B cell (primary cell): ENCODE results near the gene C5AR1. TPM values are rescaled to one million over a fixed set of nuclear protein-coding genes. Genes with fewer than 3 reads are reported as not detected.

Experiments used
- ATAC-seq: fragments of 200-7000 bp; cut with Tn5 transposase; one replicate; pipeline ENCODE4 v1.10.0; 2021; ENCODE audit warnings: low read depth, mild to moderate bottlenecking, moderate number of reproducible peaks, moderate library complexity
- CTCF ChIA-PET: fragments of 350-600 bp; sonication (Branson Sonifier 250); formaldehyde crosslinking; loops from one replicate; lab custom pipeline; 2021; ENCODE audit warnings: antibody characterized with exemption, inconsistent platforms; lab: Charles Lee
- POLR2A ChIA-PET: fragments of 350-600 bp; sonication (Branson Sonifier 250); formaldehyde crosslinking; loops from one replicate; lab custom pipeline; 2021; ENCODE audit warnings: antibody characterized with exemption; lab: Charles Lee
- DNase-seq: peaks from one replicate; pipeline ENCODE4 v3.0.0; 2013
- H2AFZ ChIP-seq: 2 replicates; pipeline ENCODE4 v1.6.1; 2012; ENCODE audit warnings: mild to moderate bottlenecking, low read depth, low read length; ENCODE audit not compliant: insufficient read depth, poor library complexity, severe bottlenecking
- H3K27ac ChIP-seq, 2 donors: 1 replicate in 1 of 2; 2 replicates in 1 of 2; pipeline ENCODE4 v1.5.1; 2012 to 2013; ENCODE audit warnings: low read length in 2 of 2, mild to moderate bottlenecking in 2 of 2, moderate library complexity in 1 of 2
- H3K27me3 ChIP-seq, 4 experiments: fragments of 200-600 bp in 1 of 4; sonication (generic) in 1 of 4; replicated peaks in 1 of 4; 1 replicate in 2 of 4; 2 replicates in 2 of 4; pipeline versions ENCODE4 v1.6.1 to v1.7.0; 2013 to 2016; ENCODE audit warnings: low read length in 3 of 4, mild to moderate bottlenecking in 2 of 4, mixed read lengths in 1 of 4, moderate library complexity in 1 of 4; ENCODE audit not compliant: insufficient read depth in 4 of 4, control insufficient read depth in 3 of 4; ENCODE audit errors: control extremely low read depth in 1 of 4
- H3K36me3 ChIP-seq, 2 experiments: replicated peaks in 1 of 2; 1 replicate in 1 of 2; 2 replicates in 1 of 2; pipeline versions ENCODE4 v1.6.1 to v1.7.1; 2013; ENCODE audit warnings: low read length in 1 of 2; ENCODE audit not compliant: insufficient read depth in 2 of 2, control insufficient read depth in 1 of 2; ENCODE audit errors: control extremely low read depth in 1 of 2, extremely low read depth in 1 of 2
- H3K4me1 ChIP-seq, 2 donors: fragments of 200-600 bp in 1 of 2; sonication (generic) in 1 of 2; 1 replicate in 1 of 2; 2 replicates in 1 of 2; pipeline versions ENCODE4 v1.5.1 to v1.6.1; 2013 to 2017; ENCODE audit warnings: low read length in 2 of 2; ENCODE audit not compliant: control insufficient read depth in 2 of 2, insufficient read depth in 2 of 2
- H3K4me2 ChIP-seq: replicated peaks from 2 replicates; pipeline ENCODE3; 2012; ENCODE audit warnings: mild to moderate bottlenecking, low read depth, low read length; ENCODE audit not compliant: poor library complexity, severe bottlenecking
- H3K4me3 ChIP-seq, 5 experiments: fragments of 200-600 bp in 1 of 5; sonication (generic) in 1 of 5; 1 replicate in 3 of 5; 2 replicates in 2 of 5; pipeline versions ENCODE4 v1.5.1 to v1.7.0; 2011 to 2016; ENCODE audit warnings: low read length in 4 of 5, mild to moderate bottlenecking in 4 of 5, low read depth in 2 of 5, control low read depth in 1 of 5, moderate library complexity in 1 of 5; ENCODE audit not compliant: insufficient read depth in 1 of 5; ENCODE audit errors: control extremely low read depth in 1 of 5, extremely low read depth in 1 of 5
- H3K79me2 ChIP-seq: fragments of 200-600 bp; sonication (generic); one replicate; pipeline ENCODE4 v1.6.0; 2016; ENCODE audit warnings: low read length; ENCODE audit not compliant: control insufficient read depth, insufficient read depth
- H3K9ac ChIP-seq: fragments of 200-600 bp; sonication (generic); 2 replicates; pipeline ENCODE4 v1.6.1; 2017; ENCODE audit warnings: mild to moderate bottlenecking, low read length, moderate library complexity
- H3K9me3 ChIP-seq, 3 donors: one replicate each; pipeline versions ENCODE4 v1.6.1 to v1.7.1; 2013; ENCODE audit warnings: low read length in 2 of 3; ENCODE audit not compliant: control insufficient read depth in 2 of 3, insufficient read depth in 1 of 3; ENCODE audit errors: control extremely low read depth in 1 of 3
- H4K20me1 ChIP-seq: 2 replicates; pipeline ENCODE4 v1.6.0; 2012; ENCODE audit warnings: mild to moderate bottlenecking, low read length; ENCODE audit not compliant: insufficient read depth, control insufficient read depth, poor library complexity, severe bottlenecking
- H3K27ac Mint-ChIP-seq: one replicate; pipeline ENCODE4 v1.8.0; 2021; ENCODE audit warnings: mixed read lengths
- H3K27me3 Mint-ChIP-seq: one replicate; pipeline ENCODE4 v1.8.0; 2021; ENCODE audit warnings: mixed read lengths
- H3K4me1 Mint-ChIP-seq: one replicate; pipeline ENCODE4 v1.8.0; 2021; ENCODE audit warnings: mixed read lengths
- H3K4me3 Mint-ChIP-seq: one replicate; pipeline ENCODE4 v1.8.0; 2021; ENCODE audit warnings: mixed read lengths
- H3K9me3 Mint-ChIP-seq: one replicate; pipeline ENCODE4 v1.8.0; 2022; ENCODE audit warnings: mixed read lengths; ENCODE audit not compliant: insufficient read depth
- CTCF ChIP-seq: fragments of 200-600 bp; IDR thresholded peaks from one replicate; pipeline ENCODE4 v1.8.0; 2022; ENCODE audit warnings: antibody characterized with exemption, mild to moderate bottlenecking
- EZH2 ChIP-seq: IDR thresholded peaks from 2 replicates; pipeline ENCODE4 v1.6.1; 2012; ENCODE audit warnings: borderline replicate concordance, low read depth, mild to moderate bottlenecking, moderate library complexity, low read length; ENCODE audit not compliant: insufficient read depth, poor library complexity, severe bottlenecking
- WGBS: methylation state at CpG from one replicate; pipeline ENCODE4 v1.1.5; 2013; ENCODE audit warnings: missing lambda C conversion rate; ENCODE audit not compliant: insufficient coverage; 5-methylcytosine and 5-hydroxymethylcytosine counted together
- intact Hi-C: fragments of 100-400 bp; cut with micrococcal nuclease; formaldehyde crosslinking; loops from one replicate; pipeline ENCODE4 v1.10.0; 2022
- polyA plus RNA-seq: library from polyadenylated mRNA; depleted of rRNA; stranded (reverse); fragments of >200 nt; gene quantifications from 2 replicates; pipeline ENCODE4 v1.2.3, GENCODE V29; 2012
- total RNA-seq, 2 donors: library from RNA; stranded (reverse); fragments of 120-200 nt in 1 of 2; gene quantifications; 1 replicate in 1 of 2; 2 replicates in 1 of 2; pipeline versions ENCODE4 v1.2.3 to v1.2.4, GENCODE V29; 2013 to 2022

Gene C5AR1
- total and polyA plus RNA-seq, 2 donors (not counting 1 experiment from before 2014, with no cell fraction given), result 4.1 to 4.9 TPM

GRCh38 chr19:47274891-47275761, 34.5 kb upstream of the C5AR1 start:
- ChIA-PET CTCF (interaction anchor here (0.7 to 3.3 kb wide), 11 partner anchors 9 to 116 kb away, joined by 3 to 22 read pairs (median 5); partner anchors contain the start of genes CCDC9 and DHX34), POLR2A (interaction anchor here (0.6 to 4.1 kb wide), 8 partner anchors 9 to 470 kb away, joined by 3 to 74 read pairs (median 6); partner anchors contain the start of genes CCDC9 and NOP53)
- Mint-ChIP-seq H3K4me3 (peak overlapping the region; percentile 75), H3K27me3 (no peaks in the 10 kb centered on the region), H3K9me3 (no peaks in the 10 kb centered on the region), H3K27ac (peak overlapping the region; percentile 68), H3K4me1 (peaks cover 22% of the 10 kb centered on the region)
- TF ChIP-seq CTCF (no peak), EZH2 (no peak)
- no peaks in the 10 kb centered on the region for H3K27me3 ChIP-seq
- ATAC-seq, result peak; percentile 16
- no peaks in the 10 kb centered on the region for H3K79me2 ChIP-seq
- peaks cover 12 to 22% of the 10 kb centered on the region in 2 donors for H3K4me1 ChIP-seq
- H3K9ac ChIP-seq, result peak overlapping the region; percentile 66
- intact Hi-C loops, result loop anchor here (1.0 to 10.0 kb wide), 7 partner anchors 48 to 1362 kb away; partner anchors contain the start of genes BICRA, DBP, DHX34 and NAPA
- 10% methylated on average over 79 of the region's 82 CpGs for WGBS
- no peaks in the 10 kb centered on the region for H3K9me3 ChIP-seq
- no peak for DNase-seq
- H3K4me2 ChIP-seq, result peak overlapping the region; percentile 100
- H2AFZ ChIP-seq, result peak overlapping the region; percentile 43
- peaks cover 16% of the 10 kb centered on the region for H4K20me1 ChIP-seq
- peak overlapping the region; percentile 22 to 55 for H3K27ac ChIP-seq
- peak overlapping the region in 4 of 5 experiments; percentile 29 to 63 (median 51) for H3K4me3 ChIP-seq
- H3K36me3 ChIP-seq, result peaks cover 0 to 12% of the 10 kb centered on the region in 2 experiments
